H1 (cell line): ENCODE data around the gene IDUA. TPM values are rescaled to one million over a fixed set of nuclear protein-coding genes. Genes with fewer than 3 reads are reported as not detected.

Experiments used
- CTCF ChIA-PET: fragments of 300-600 bp; sonication (Branson Sonifier 250); formaldehyde crosslinking; loops from one replicate; lab custom pipeline; 2021; ENCODE audit not compliant: partially characterized antibody; lab: Charles Lee
- POLR2A ChIA-PET: fragments of 300-600 bp; sonication (Branson Sonifier 250); formaldehyde crosslinking; loops from one replicate; lab custom pipeline; 2021; ENCODE audit warnings: inconsistent platforms; ENCODE audit not compliant: partially characterized antibody; lab: Charles Lee
- DNase-seq, 2 experiments: peaks; one replicate each; pipeline versions ENCODE4 v3.0.0 to v3.0.0-alpha.2; 2010 to 2022; ENCODE audit warnings: low spot score in 2 of 2, low read depth in 1 of 2, mixed read lengths in 1 of 2
- FAIRE-seq: peaks from 2 replicates; lab custom pipeline; 2011; peaks lifted over from hg19 to GRCh38; lab: Jason Lieb, UNC
- H2AFZ ChIP-seq: 2 replicates; pipeline ENCODE4 v1.8.1; 2012; ENCODE audit warnings: low read length, inconsistent platforms
- H2AK5ac ChIP-seq: 2 replicates; pipeline ENCODE4 v1.6.1; 2013; ENCODE audit warnings: low read depth, low read length
- H2BK120ac ChIP-seq: replicated peaks from 2 replicates; pipeline ENCODE3; 2013; ENCODE audit warnings: low read depth, low read length, inconsistent platforms
- H2BK12ac ChIP-seq: 2 replicates; pipeline ENCODE4 v1.6.1; 2013; ENCODE audit warnings: low read depth, low read length
- H2BK15ac ChIP-seq: 2 replicates; pipeline ENCODE4 v1.6.1; 2013; ENCODE audit warnings: low read length
- H2BK20ac ChIP-seq: 2 replicates; pipeline ENCODE4 v1.6.1; 2013; ENCODE audit warnings: low read length
- H2BK5ac ChIP-seq: 2 replicates; pipeline ENCODE4 v1.6.1; 2013; ENCODE audit warnings: low read depth, low read length
- H3K14ac ChIP-seq: 2 replicates; pipeline ENCODE4 v1.6.1; 2013; ENCODE audit warnings: inconsistent platforms; ENCODE audit not compliant: insufficient read length
- H3K18ac ChIP-seq: 2 replicates; pipeline ENCODE4 v1.6.1; 2013; ENCODE audit warnings: low read length; ENCODE audit errors: extremely low read depth
- H3K23ac ChIP-seq: 2 replicates; pipeline ENCODE4 v1.6.1; 2013; ENCODE audit warnings: inconsistent platforms; ENCODE audit not compliant: insufficient read length
- H3K23me2 ChIP-seq: 2 replicates; pipeline ENCODE4 v1.6.1; 2013; ENCODE audit warnings: low read depth, low read length
- H3K27ac ChIP-seq: 2 replicates; pipeline ENCODE4 v1.6.1; 2011; ENCODE audit warnings: low read depth, low read length, inconsistent platforms
- H3K27me3 ChIP-seq, 4 experiments: replicated peaks in 1 of 4; 1 replicate in 1 of 4; 2 replicates in 3 of 4; pipeline versions ENCODE4 v1.6.1 to v1.8.1; 2011 to 2013; ENCODE audit warnings: low read length in 3 of 4, mild to moderate bottlenecking in 3 of 4, inconsistent platforms in 2 of 4, mixed read lengths in 2 of 4, moderate library complexity in 1 of 4; ENCODE audit not compliant: control insufficient read depth in 3 of 4, insufficient read depth in 3 of 4; ENCODE audit errors: extremely low read depth in 1 of 4
- H3K36me3 ChIP-seq, 4 experiments: 2 replicates each; pipeline versions ENCODE4 v1.6.1 to v1.8.1; 2011 to 2013; ENCODE audit warnings: mild to moderate bottlenecking in 4 of 4, low read length in 3 of 4, moderate library complexity in 2 of 4, control low read depth in 1 of 4, inconsistent platforms in 1 of 4; ENCODE audit not compliant: insufficient read depth in 4 of 4, control insufficient read depth in 2 of 4
- H3K4ac ChIP-seq: replicated peaks from 2 replicates; pipeline ENCODE3; 2013; ENCODE audit warnings: low read length, low read depth, mixed read lengths, inconsistent platforms; ENCODE audit not compliant: insufficient read length
- H3K4me1 ChIP-seq, 4 experiments: replicated peaks in 1 of 4; 1 replicate in 1 of 4; 2 replicates in 3 of 4; pipeline versions ENCODE4 v1.6.1 to v1.8.1; 2011 to 2013; ENCODE audit warnings: low read length in 3 of 4, inconsistent platforms in 2 of 4, mixed read lengths in 1 of 4; ENCODE audit not compliant: insufficient read depth in 4 of 4, control insufficient read depth in 3 of 4
- H3K4me2 ChIP-seq, 2 experiments: 2 replicates each; pipeline versions ENCODE4 v1.6.1 to v1.8.1; 2011 to 2013; ENCODE audit warnings: low read depth in 2 of 2, low read length in 2 of 2, control low read depth in 1 of 2, inconsistent platforms in 1 of 2, mild to moderate bottlenecking in 1 of 2; ENCODE audit not compliant: insufficient read depth in 1 of 2
- H3K4me3 ChIP-seq, 4 experiments: fragments of 200-600, 300-600 bp in 1 of 4; sonication (generic), shearing (Covaris generic), sonication (Bioruptor Twin) in 1 of 4; 2 replicates each; pipeline versions ENCODE4 v1.5.1 to v1.8.1; 2011 to 2016; ENCODE audit warnings: low read length in 4 of 4, low read depth in 3 of 4, control low read depth in 2 of 4, inconsistent platforms in 2 of 4, mild to moderate bottlenecking in 2 of 4, mixed read lengths in 1 of 4, moderate library complexity in 1 of 4; ENCODE audit not compliant: insufficient read depth in 2 of 4; ENCODE audit errors: extremely low read depth in 1 of 4
- H3K56ac ChIP-seq: replicated peaks from 2 replicates; pipeline ENCODE3; 2013; ENCODE audit warnings: low read depth, mild to moderate bottlenecking, mixed read lengths, low read length, inconsistent platforms; ENCODE audit not compliant: insufficient read length
- H3K79me1 ChIP-seq: 2 replicates; pipeline ENCODE4 v1.6.1; 2013; ENCODE audit warnings: low read depth, low read length, control low read depth
- H3K79me2 ChIP-seq, 2 experiments: 2 replicates each; pipeline versions ENCODE4 v1.6.1 to v1.8.1; 2012 to 2013; ENCODE audit warnings: low read length in 2 of 2, mild to moderate bottlenecking in 2 of 2, inconsistent platforms in 1 of 2; ENCODE audit not compliant: insufficient read depth in 2 of 2, control insufficient read depth in 1 of 2
- H3K9ac ChIP-seq, 4 experiments: replicated peaks in 1 of 4; 1 replicate in 1 of 4; 2 replicates in 3 of 4; pipeline versions ENCODE4 v1.6.1 to v1.8.1; 2011 to 2013; ENCODE audit warnings: low read depth in 3 of 4, low read length in 3 of 4, control low read depth in 2 of 4, mild to moderate bottlenecking in 2 of 4, moderate library complexity in 2 of 4, inconsistent platforms in 1 of 4; ENCODE audit errors: extremely low read depth in 1 of 4
- H3K9me3 ChIP-seq, 2 experiments: 2 replicates each; pipeline versions ENCODE4 v1.6.1 to v1.8.1; 2012 to 2013; ENCODE audit warnings: mild to moderate bottlenecking in 2 of 2, moderate library complexity in 2 of 2, control low read depth in 1 of 2, inconsistent platforms in 1 of 2, low read depth in 1 of 2, low read length in 1 of 2, mixed read lengths in 1 of 2; ENCODE audit not compliant: insufficient read depth in 2 of 2
- H4K20me1 ChIP-seq, 2 experiments: replicated peaks in 1 of 2; 2 replicates each; pipeline versions ENCODE3 to v1.8.1; 2011 to 2013; ENCODE audit warnings: inconsistent platforms in 2 of 2, low read length in 2 of 2, mild to moderate bottlenecking in 1 of 2; ENCODE audit not compliant: insufficient read depth in 2 of 2, control insufficient read depth in 1 of 2
- H4K5ac ChIP-seq: 2 replicates; pipeline ENCODE4 v1.6.1; 2013; ENCODE audit warnings: low read length, low read depth, mixed read lengths, inconsistent platforms; ENCODE audit not compliant: insufficient read length
- H4K8ac ChIP-seq: 2 replicates; pipeline ENCODE4 v1.8.0; 2013; ENCODE audit warnings: mild to moderate bottlenecking, moderate library complexity, low read length, inconsistent platforms; ENCODE audit not compliant: insufficient read depth; ENCODE audit errors: extremely low read depth
- H4K91ac ChIP-seq: replicated peaks from 2 replicates; pipeline ENCODE3; 2013; ENCODE audit warnings: low read length, mixed read lengths, inconsistent platforms; ENCODE audit not compliant: insufficient read length
- HDAC6 ChIP-seq: IDR thresholded peaks from one replicate; pipeline ENCODE4 v1.7.1; 2012; ENCODE audit warnings: low read depth, mild to moderate bottlenecking, inconsistent platforms, low read length, moderate library complexity
- SIRT6 ChIP-seq: IDR thresholded peaks from one replicate; pipeline ENCODE4 v1.7.1; 2012; ENCODE audit warnings: low read length, inconsistent platforms
- WGBS, 2 experiments: shearing (Covaris generic) in 1 of 2; methylation state at CpG; one replicate each; pipeline versions ENCODE4 v1.1.6 to v1.1.7; 2013 to 2015; ENCODE audit warnings: low lambda C conversion rate in 2 of 2, mixed read lengths in 2 of 2, inconsistent platforms in 1 of 2, low coverage in 1 of 2, missing lambda C conversion rate in 1 of 2; ENCODE audit not compliant: insufficient replicate concordance in 2 of 2, insufficient coverage in 1 of 2, insufficient read length in 1 of 2; ENCODE audit errors: extremely low coverage in 1 of 2, missing lambda C conversion rate in 1 of 2; 5-methylcytosine and 5-hydroxymethylcytosine counted together
- polyA plus RNA-seq, 7 experiments: library from polyadenylated mRNA; depleted of rRNA in 3 of 7; stranded (reverse) in 5 of 7; unstranded in 2 of 7; fragments of >200 nt in 5 of 7; fragments of 200-250 nt in 2 of 7; gene quantifications; 1 replicate in 5 of 7; 2 replicates in 1 of 7; 4 replicates in 1 of 7; pipeline versions ENCODE4 v1.2.1 to v1.2.3, GENCODE V29; 2011 to 2013; ENCODE audit warnings: missing spikeins in 2 of 7, mixed read lengths in 2 of 7
- total RNA-seq: library from RNA; stranded (reverse); fragmentation: NEBNext Ultra II Directional; extraction: Animal tissue kit (Norgen Biotek cat#: 25700); gene quantifications from 2 replicates; pipeline ENCODE4 v1.2.1, GENCODE V29; 2021

The IDUA gene
- total and polyA plus RNA-seq, 2 of the 8 experiments (the other 6 are each of a cell fraction or from before 2014, with no cell fraction given) = 2.8 to 4.8 TPM

DNA sequence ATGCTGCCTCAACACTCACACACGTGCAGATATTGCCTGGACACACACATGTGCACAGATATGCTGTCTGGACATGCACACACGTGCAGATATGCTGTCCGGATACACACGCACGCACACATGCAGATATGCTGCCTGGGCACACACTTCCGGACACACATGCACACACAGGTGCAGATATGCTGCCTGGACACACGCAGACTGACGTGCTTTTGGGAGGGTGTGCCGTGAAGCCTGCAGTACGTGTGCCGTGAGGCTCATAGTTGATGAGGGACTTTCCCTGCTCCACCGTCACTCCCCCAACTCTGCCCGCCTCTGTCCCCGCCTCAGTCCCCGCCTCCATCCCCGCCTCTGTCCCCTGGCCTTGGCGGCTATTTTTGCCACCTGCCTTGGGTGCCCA lies 39.3 kb downstream of the IDUA start:
- no peak overlapping the region for H3K27ac ChIP-seq
- no peak overlapping the region for H3K4me2 ChIP-seq
- no peak for FAIRE-seq
- no peaks in the 10 kb centered on the region for H3K79me1 ChIP-seq
- WGBS, 2 experiments = 74% methylated on average over 15 of the region's 17 CpGs; no CpG with 5 or more reads in 1 of the 2 experiments
- H3K27me3 ChIP-seq = 0 out of 7 replicates have a peak, but pooled peaks cover 0 to 5% (median 0%) of the 10 kb centered on the region in 4 experiments
- no peaks in the 10 kb centered on the region for H3K9me3 ChIP-seq
- CTCF ChIA-PET = interaction anchor here (0.6 to 0.7 kb wide), 2 partner anchors 238 to 252 kb away, joined by 3 read pairs; no protein-coding TSS in a partner anchor
- no peak overlapping the region for H2BK5ac ChIP-seq
- no peak for DNase-seq
- H2BK20ac ChIP-seq = no peak overlapping the region
- no peak overlapping the region for H4K8ac ChIP-seq
- no peak overlapping the region for H3K56ac ChIP-seq
- peak overlapping the region; percentile 81 for H4K91ac ChIP-seq
- H3K14ac ChIP-seq = no peak overlapping the region
- H3K9ac ChIP-seq = no peak overlapping the region
- no peak overlapping the region for H4K5ac ChIP-seq
- POLR2A ChIA-PET = interaction anchor here (1.1 kb wide), 1 partner anchor 10 kb away, joined by 5 read pairs; no protein-coding TSS in a partner anchor
- H3K4me3 ChIP-seq = peak overlapping the region in 1 of 4 experiments; percentile 8; a peak in 1 of 8 replicates
- no peak overlapping the region for H2AFZ ChIP-seq
- peaks cover 0 to 14% (median 4%) of the 10 kb centered on the region in 4 experiments; a peak in 4 of 7 replicates for H3K4me1 ChIP-seq
- H3K4ac ChIP-seq = peak overlapping the region; percentile 91
- H2AK5ac ChIP-seq = no peak overlapping the region
- H3K36me3 ChIP-seq = peaks cover 0 to 9% (median 8%) of the 10 kb centered on the region in 4 experiments; a peak in 5 of 8 replicates
- H2BK15ac ChIP-seq = no peak overlapping the region
- H2BK120ac ChIP-seq = peak overlapping the region; percentile 35
- peaks cover 0 to 15% of the 10 kb centered on the region in 2 experiments for H4K20me1 ChIP-seq
- TF ChIP-seq HDAC6 (no peak), SIRT6 (no peak)
- no peak overlapping the region; the same call in 1 of the 2 replicates for H2BK12ac ChIP-seq
- H3K18ac ChIP-seq = no peak overlapping the region
- H3K23ac ChIP-seq = no peak overlapping the region
- H3K79me2 ChIP-seq = no peaks in the 10 kb centered on the region
- no peaks in the 10 kb centered on the region; the same call in 1 of the 2 replicates for H3K23me2 ChIP-seq
